ENCODE data around the gene WDR47. TPM values are rescaled to one million over a fixed set of nuclear protein-coding genes. Genes with fewer than 3 reads are reported as not detected.
A peak's percentile ranks its signal among the peaks of the same experiment; 100 is the strongest.

Gene WDR47
- total RNA-seq, 1 experiment from 2014 or later: 6.4 TPM

DNA sequence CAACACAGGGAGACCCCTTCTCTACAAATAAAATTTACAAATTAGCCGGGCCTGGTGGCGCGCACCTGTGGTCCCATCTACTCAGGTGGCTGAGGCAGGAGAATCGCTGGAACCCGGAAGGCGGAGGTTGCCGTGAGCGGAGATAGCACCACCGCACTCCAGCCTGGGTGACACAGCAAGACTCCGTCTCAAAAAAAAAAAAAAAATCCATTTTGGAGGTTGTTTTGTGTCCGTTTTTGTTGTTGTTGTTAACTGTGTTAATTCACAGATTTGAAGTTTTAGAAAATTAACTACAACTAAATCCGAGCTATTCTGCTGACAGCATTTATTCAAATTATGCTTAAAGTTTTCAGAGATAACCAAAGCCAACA lies 79.2 kb downstream of the WDR47 start:
- CTCF ChIA-PET: no interaction called here
- Histone ChIP-seq H3K27ac (peak overlapping the region; percentile 87), H3K4me3 (peak overlapping the region; percentile 79), H4K20me1 (ENCODE audit: insufficient read depth) (peaks cover 6% of the 10 kb centered on the region; the same call in 1 of the 2 replicates), H3K4me2 (peak overlapping the region; percentile 95), H3K36me3 (ENCODE audit: low read depth) (no peaks in the 10 kb centered on the region; the same call in 1 of the 2 replicates), H2AFZ (peak overlapping the region; percentile 95), H3F3A (ENCODE audit: insufficient read depth, low read depth) (peaks cover 17% of the 10 kb centered on the region; the same call in 1 of the 2 replicates), H3K4me1 (replicated peaks; ENCODE audit: insufficient read depth) (peaks cover 16% of the 10 kb centered on the region), H3K79me2 (ENCODE audit: low read depth) (peaks cover 49% of the 10 kb centered on the region), H3K27me3 (ENCODE audit: insufficient read depth, low read depth) (no peaks in the 10 kb centered on the region), H3K9me2 (ENCODE audit: insufficient read depth) (no peaks in the 10 kb centered on the region), H3K9me3 (ENCODE audit: insufficient read depth, low read depth) (no peaks in the 10 kb centered on the region)
- DNase-seq: peak; percentile 42
- TF ChIP-seq, protein P1, sequence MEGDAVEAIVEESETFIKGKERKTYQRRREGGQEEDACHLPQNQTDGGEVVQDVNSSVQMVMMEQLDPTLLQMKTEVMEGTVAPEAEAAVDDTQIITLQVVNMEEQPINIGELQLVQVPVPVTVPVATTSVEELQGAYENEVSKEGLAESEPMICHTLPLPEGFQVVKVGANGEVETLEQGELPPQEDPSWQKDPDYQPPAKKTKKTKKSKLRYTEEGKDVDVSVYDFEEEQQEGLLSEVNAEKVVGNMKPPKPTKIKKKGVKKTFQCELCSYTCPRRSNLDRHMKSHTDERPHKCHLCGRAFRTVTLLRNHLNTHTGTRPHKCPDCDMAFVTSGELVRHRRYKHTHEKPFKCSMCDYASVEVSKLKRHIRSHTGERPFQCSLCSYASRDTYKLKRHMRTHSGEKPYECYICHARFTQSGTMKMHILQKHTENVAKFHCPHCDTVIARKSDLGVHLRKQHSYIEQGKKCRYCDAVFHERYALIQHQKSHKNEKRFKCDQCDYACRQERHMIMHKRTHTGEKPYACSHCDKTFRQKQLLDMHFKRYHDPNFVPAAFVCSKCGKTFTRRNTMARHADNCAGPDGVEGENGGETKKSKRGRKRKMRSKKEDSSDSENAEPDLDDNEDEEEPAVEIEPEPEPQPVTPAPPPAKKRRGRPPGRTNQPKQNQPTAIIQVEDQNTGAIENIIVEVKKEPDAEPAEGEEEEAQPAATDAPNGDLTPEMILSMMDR (conservative IDR thresholded peaks at IDR 0.05): no peak
- no peak for TF ChIP-seq EZH2 (IDR thresholded peaks at IDR 0.05; ENCODE audit: low read depth)
- intact Hi-C loops (cut with micrococcal nuclease; ENCODE audit: unreplicated experiment): loop anchor here (1.0 to 5.0 kb wide), 2 partner anchors 138 to 150 kb away; partner anchors contain the start of gene ELAPOR1
- BruUV-seq (replicated peaks): TSS peak; percentile 56
- POLR2A ChIA-PET (ENCODE audit: unreplicated experiment): no interaction called here

DNA sequence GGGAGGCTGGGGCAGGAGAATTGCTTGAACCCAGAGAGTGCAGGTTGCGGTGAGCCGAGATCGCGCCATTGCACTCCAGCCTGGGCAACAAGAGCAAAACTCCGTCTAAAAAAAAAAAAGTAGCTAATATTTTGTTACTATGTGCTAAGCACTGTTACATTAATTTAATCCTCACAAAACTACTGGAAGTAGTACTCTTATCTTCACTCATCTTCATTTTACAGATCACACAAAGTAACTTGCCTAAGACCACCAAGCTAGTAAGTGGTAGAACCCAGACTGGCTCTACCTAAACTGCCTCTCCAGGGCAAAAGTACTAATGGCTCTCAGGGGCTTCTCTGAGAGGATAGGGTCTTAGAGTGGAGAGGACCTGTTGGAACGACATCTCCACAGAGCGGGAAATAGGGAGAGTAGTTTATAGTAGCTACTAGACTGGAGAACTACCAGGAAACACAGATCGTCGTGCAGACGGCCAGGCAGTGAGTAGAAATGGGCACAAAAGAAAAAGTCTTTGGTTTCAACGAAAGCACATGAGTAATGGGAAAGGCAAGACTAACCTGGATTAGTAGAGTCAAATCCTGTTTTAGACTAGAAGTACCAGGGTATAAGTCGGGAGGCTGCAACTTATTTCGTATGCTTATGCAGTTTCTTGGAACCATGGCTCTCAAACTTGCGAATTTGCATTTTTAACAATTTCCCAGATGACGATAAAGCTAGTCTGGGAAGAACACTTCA lies 80.0 kb downstream of the WDR47 start:
- no peak for DNase-seq
- Histone ChIP-seq H3F3A (ENCODE audit: insufficient read depth, low read depth) (peaks cover 17% of the 10 kb centered on the region; the same call in 1 of the 2 replicates), H3K4me3 (peak overlapping the region; percentile 79), H2AFZ (peak overlapping the region; percentile 95), H4K20me1 (ENCODE audit: insufficient read depth) (peaks cover 6% of the 10 kb centered on the region; the same call in 1 of the 2 replicates), H3K79me2 (ENCODE audit: low read depth) (peaks cover 56% of the 10 kb centered on the region), H3K4me2 (peak overlapping the region; percentile 95), H3K36me3 (ENCODE audit: low read depth) (no peaks in the 10 kb centered on the region; the same call in 1 of the 2 replicates), H3K9me2 (ENCODE audit: insufficient read depth) (no peaks in the 10 kb centered on the region), H3K27ac (peak overlapping the region; percentile 87), H3K27me3 (ENCODE audit: insufficient read depth, low read depth) (no peaks in the 10 kb centered on the region), H3K9me3 (ENCODE audit: insufficient read depth, low read depth) (no peaks in the 10 kb centered on the region), H3K4me1 (replicated peaks; ENCODE audit: insufficient read depth) (peaks cover 16% of the 10 kb centered on the region)
- TF ChIP-seq, protein P1 (conservative IDR thresholded peaks at IDR 0.05): no peak
- no peak for TF ChIP-seq EZH2 (IDR thresholded peaks at IDR 0.05; ENCODE audit: low read depth)
- intact Hi-C loops (cut with micrococcal nuclease; ENCODE audit: unreplicated experiment): loop anchor here (5.0 kb wide), 1 partner anchor 150 kb away; the partner anchor contains the start of gene ELAPOR1
- CTCF ChIA-PET: no interaction called here
- BruUV-seq (replicated peaks): no TSS peak
- POLR2A ChIA-PET (ENCODE audit: unreplicated experiment): interaction anchor here (0.6 kb wide), 1 partner anchor 647 kb away, joined by 6 read pairs; no protein-coding TSS in a partner anchor

DNA sequence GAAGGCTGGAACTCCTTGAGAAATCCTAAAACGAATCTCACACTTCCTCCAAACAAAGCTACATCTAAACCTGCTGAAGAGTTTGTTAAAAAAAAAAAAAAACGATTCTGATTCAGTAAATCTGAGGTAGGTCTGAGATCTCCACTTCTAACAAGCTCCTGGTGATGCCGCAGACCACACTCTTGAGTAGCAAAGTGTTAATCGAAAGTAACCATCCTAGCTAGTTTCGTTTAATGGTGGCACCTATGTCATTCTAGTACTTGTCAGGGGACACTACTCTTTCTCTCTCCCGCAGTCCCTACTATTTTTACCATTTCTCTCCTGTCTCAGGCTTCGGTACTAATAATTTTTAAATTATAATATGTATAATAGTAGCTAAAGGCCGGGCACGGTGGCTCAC lies 80.7 kb downstream of the WDR47 start:
- H3K36me3 ChIP-seq (ENCODE audit: low read depth): no peaks in the 10 kb centered on the region; the same call in 1 of the 2 replicates
- no peak overlapping the region for H3K27ac ChIP-seq
- H3F3A ChIP-seq (ENCODE audit: insufficient read depth, low read depth): peaks cover 17% of the 10 kb centered on the region; the same call in 1 of the 2 replicates
- no peak overlapping the region for H2AFZ ChIP-seq
- no peaks in the 10 kb centered on the region for H3K27me3 ChIP-seq (ENCODE audit: insufficient read depth, low read depth)
- ChIA-PET CTCF (no interaction called here), POLR2A (ENCODE audit: unreplicated experiment) (interaction anchor here (0.6 kb wide), 1 partner anchor 648 kb away, joined by 6 read pairs; no protein-coding TSS in a partner anchor)
- intact Hi-C loops (cut with micrococcal nuclease; ENCODE audit: unreplicated experiment): loop anchor here (5.0 kb wide), 1 partner anchor 151 kb away; the partner anchor contains the start of gene ELAPOR1
- no peak for TF ChIP-seq EZH2 (IDR thresholded peaks at IDR 0.05; ENCODE audit: low read depth)
- TF ChIP-seq, protein P1 (conservative IDR thresholded peaks at IDR 0.05): no peak
- peak overlapping the region; percentile 95; the same call in 1 of the 2 replicates for H3K4me2 ChIP-seq
- no peak overlapping the region for H3K4me3 ChIP-seq
- no peaks in the 10 kb centered on the region for H3K9me3 ChIP-seq (ENCODE audit: insufficient read depth, low read depth)
- H3K9me2 ChIP-seq (ENCODE audit: insufficient read depth): no peaks in the 10 kb centered on the region
- H3K4me1 ChIP-seq (replicated peaks; ENCODE audit: insufficient read depth): peaks cover 16% of the 10 kb centered on the region
- BruUV-seq (replicated peaks): no TSS peak
- DNase-seq: peak in 1 of 2 experiments; percentile 26
- H4K20me1 ChIP-seq (ENCODE audit: insufficient read depth): peaks cover 6% of the 10 kb centered on the region; the same call in 1 of the 2 replicates
- H3K79me2 ChIP-seq (ENCODE audit: low read depth): peaks cover 62% of the 10 kb centered on the region

Data from PC-9 (cell line).